IPS-20b (cell line): ENCODE results near the gene SF3B1.
"Not testable (repeated sequence)": the region's sequence is repeated elsewhere in the genome, so short reads cannot be mapped to it uniquely, and the experiment has no call there.

ENCODE experiments used
- H3K27ac ChIP-seq: one replicate; pipeline ENCODE4 v1.5.1; 2013; ENCODE audit warnings: low read length
- H3K27me3 ChIP-seq: 2 replicates; pipeline ENCODE4 v1.6.1; 2013; ENCODE audit warnings: mild to moderate bottlenecking, low read length, inconsistent platforms; ENCODE audit not compliant: insufficient read depth
- H3K36me3 ChIP-seq: 2 replicates; pipeline ENCODE4 v1.6.1; 2013; ENCODE audit warnings: low read depth, mild to moderate bottlenecking, inconsistent platforms, low read length, moderate library complexity; ENCODE audit not compliant: insufficient read depth
- H3K4me1 ChIP-seq: 2 replicates; pipeline ENCODE4 v1.6.1; 2013; ENCODE audit warnings: mild to moderate bottlenecking, control low read depth, inconsistent platforms, low read length, moderate library complexity; ENCODE audit not compliant: insufficient read depth
- H3K4me3 ChIP-seq: 2 replicates; pipeline ENCODE4 v1.5.1; 2013; ENCODE audit warnings: mild to moderate bottlenecking, low read length, inconsistent platforms
- H3K9ac ChIP-seq: 2 replicates; pipeline ENCODE4 v1.6.1; 2013; ENCODE audit warnings: low read depth, mild to moderate bottlenecking, inconsistent platforms, low read length, moderate library complexity
- H3K9me3 ChIP-seq: 2 replicates; pipeline ENCODE4 v1.6.1; 2013; ENCODE audit warnings: mild to moderate bottlenecking, low read depth, low read length, inconsistent platforms; ENCODE audit not compliant: insufficient read depth

Gene SF3B1

DNA sequence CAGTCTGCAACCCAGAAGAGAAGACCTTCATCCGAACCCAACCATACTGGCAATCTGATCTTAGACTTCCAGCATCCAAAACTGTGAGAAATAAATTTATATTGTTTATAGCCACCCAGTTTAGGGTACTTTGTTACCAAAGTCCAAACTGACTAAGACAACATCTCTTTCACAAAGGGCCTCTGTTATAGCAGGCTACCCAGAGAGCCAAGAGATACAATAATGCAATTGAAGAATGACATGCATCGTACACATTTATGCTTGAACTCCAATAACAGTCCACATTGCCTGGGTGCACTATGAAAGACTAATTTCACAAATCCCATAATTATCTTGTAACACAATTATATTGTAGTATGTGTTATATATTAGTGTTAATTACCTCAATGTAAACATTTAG lies 85.1 kb downstream of the SF3B1 start:
- H3K4me1 ChIP-seq: no peaks in the 10 kb centered on the region
- H3K9ac ChIP-seq: no peak overlapping the region
- no peak overlapping the region for H3K27ac ChIP-seq
- H3K36me3 ChIP-seq: no peaks in the 10 kb centered on the region
- no peak overlapping the region for H3K4me3 ChIP-seq
- H3K27me3 ChIP-seq: no peaks in the 10 kb centered on the region
- H3K9me3 ChIP-seq: no peaks in the 10 kb centered on the region

DNA sequence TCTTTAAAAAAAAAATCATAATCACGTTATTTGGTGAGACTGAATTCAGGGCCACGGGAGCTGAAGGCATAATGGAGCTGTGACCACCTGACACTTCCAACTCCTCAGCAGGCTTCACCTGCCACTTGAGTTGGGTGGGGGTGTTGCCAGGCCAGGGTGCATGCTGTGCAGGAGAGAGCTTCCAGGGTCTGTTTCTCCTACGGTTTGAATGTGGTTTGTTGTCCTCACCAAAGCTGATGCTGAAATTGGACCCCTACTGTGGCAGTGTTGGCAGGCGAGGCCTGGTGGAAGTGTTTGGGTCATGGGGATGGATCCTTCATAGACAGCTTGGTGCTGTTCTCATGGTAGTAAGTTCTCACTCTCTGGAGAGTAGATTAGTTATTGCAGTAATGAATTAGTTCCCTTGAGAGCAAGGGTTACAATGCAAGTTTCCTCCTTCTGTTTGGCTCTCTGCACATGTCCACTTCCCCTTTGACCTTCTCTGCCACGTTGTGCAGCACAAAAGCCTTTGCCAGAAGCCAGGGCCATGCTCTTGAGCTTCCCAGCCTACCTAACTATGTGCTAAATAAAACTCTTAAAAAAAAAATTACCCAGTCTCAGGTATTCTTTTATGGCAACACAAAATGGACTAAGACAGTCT lies 86.0 kb downstream of the SF3B1 start:
- Histone ChIP-seq H3K27me3 (no peaks in the 10 kb centered on the region), H3K9me3 (no peaks in the 10 kb centered on the region), H3K27ac (no peak overlapping the region), H3K4me1 (no peaks in the 10 kb centered on the region), H3K4me3 (no peak overlapping the region), H3K9ac (no peak overlapping the region), H3K36me3 (no peaks in the 10 kb centered on the region)

DNA sequence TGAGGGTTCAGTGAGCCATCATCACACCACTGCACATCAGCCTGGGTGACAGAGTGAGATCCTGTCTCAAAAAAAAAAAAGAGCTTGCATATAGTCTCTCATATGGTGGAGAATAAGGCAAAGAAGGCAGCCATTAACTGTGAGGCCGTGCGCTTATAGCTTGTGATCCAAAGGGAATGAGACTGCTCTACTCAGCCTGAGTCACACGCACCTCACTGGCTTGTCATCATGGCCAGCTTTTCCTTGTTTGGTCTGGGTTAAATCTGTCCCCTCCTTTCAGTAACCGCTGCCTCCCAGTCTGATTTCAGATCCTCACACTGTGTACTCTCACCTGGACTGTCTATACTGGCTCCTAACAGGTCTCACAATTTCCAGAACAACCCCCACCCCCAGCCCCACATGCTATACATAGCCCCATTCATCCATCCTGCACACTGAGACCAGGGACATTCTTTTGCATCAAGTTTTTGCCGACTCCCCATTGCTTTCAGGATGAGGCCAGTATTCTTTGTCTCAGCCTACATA lies 88.9 kb downstream of the SF3B1 start:
- Histone ChIP-seq H3K9me3 (no peaks in the 10 kb centered on the region), H3K27ac (no peak overlapping the region), H3K4me3 (no peak overlapping the region), H3K9ac (no peak overlapping the region), H3K27me3 (no peaks in the 10 kb centered on the region), H3K36me3 (no peaks in the 10 kb centered on the region), H3K4me1 (no peaks in the 10 kb centered on the region)

DNA sequence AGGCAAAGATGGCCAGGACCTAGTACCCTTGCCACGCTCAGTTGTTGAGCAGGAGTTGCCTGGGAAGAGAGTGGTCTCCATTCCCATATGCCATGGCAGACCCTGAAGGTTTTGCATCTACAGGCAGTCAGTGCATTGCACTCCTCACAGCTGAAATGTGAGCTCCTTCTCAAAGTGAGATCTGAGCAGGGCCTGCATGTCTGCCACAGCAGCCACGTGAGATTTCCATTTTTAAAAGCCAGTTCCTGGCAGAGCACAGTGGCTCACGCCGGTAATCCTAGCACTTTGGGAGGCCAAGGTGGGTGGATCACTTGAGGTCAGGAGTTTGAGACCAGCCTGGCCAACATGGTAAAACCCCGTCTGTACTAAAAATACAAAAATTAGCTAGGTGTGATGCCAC lies 90.9 kb downstream of the SF3B1 start:
- not testable (repeated sequence) for H3K4me1 ChIP-seq, H3K27me3 ChIP-seq

DNA sequence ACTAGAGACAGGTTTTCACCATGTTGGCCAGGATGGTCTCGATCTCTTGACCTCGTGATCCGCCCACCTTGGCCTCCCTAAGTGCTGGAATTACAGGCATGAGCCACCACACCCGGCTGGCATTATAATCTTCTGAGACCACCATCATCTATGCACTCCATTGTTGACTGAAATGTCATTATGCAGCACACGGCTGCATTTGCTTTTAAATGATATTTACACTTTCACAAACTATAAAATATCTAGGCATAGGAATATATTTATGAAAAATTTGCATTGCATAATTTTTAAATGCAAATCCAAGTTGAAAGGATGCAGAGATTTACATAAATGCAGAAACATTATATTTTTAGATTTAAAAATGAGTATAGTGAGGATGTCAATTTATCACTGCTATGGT lies 94.2 kb downstream of the SF3B1 start:
- no peak overlapping the region for H3K4me3 ChIP-seq
- H3K27ac ChIP-seq: no peak overlapping the region
- H3K9ac ChIP-seq: no peak overlapping the region
- H3K4me1 ChIP-seq: no peaks in the 10 kb centered on the region
- H3K9me3 ChIP-seq: no peaks in the 10 kb centered on the region
- no peaks in the 10 kb centered on the region for H3K27me3 ChIP-seq
- H3K36me3 ChIP-seq: no peaks in the 10 kb centered on the region

More for the DNA sequence above, 90.9 kb downstream of the SF3B1 start:
- not testable (repeated sequence) for H3K36me3 ChIP-seq, H3K9me3 ChIP-seq, H3K27ac ChIP-seq, H3K4me3 ChIP-seq, H3K9ac ChIP-seq
